Testis (tissue), 2 donors: ENCODE measurements around the gene S100A10.

ENCODE experiments used
- POLR2A ChIP-seq: fragments of 450-650 bp; IDR thresholded peaks from one replicate; pipeline ENCODE4 v1.6.1; 2017; ENCODE audit warnings: antibody characterized with exemption, mild to moderate bottlenecking, moderate library complexity
- TF ChIP-seq, protein P1 (sequence below), 3 experiments: fragments of 450-650 bp in 2 of 3; fragments of 200-600 bp in 1 of 3; sonication (generic) in 1 of 3; IDR thresholded peaks; one replicate each; pipeline ENCODE4 v1.5.1; 2016 to 2019; ENCODE audit warnings: antibody characterized with exemption in 3 of 3, mild to moderate bottlenecking in 2 of 3, moderate library complexity in 1 of 3

DNA sequence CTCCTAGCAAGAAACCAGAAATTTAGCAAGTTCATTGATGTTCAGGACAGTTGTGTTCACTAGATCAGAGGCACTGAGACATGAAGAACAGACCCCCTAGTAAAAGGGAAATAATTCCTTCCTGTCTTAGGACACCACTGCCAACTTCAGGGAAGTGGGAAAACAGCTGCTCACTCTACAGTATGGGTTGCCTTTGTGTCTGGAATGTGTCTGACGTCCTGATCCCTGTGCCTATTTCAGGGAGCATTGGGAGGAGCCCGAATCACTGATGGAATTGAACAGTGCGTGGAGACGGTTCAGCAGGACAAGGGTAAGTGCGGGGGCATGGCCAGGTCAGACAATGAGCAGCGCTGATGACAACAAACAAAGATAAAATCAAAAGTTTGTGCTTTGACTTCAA lies 22.1 kb upstream of the S100A10 start:
- TF ChIP-seq, protein P1, sequence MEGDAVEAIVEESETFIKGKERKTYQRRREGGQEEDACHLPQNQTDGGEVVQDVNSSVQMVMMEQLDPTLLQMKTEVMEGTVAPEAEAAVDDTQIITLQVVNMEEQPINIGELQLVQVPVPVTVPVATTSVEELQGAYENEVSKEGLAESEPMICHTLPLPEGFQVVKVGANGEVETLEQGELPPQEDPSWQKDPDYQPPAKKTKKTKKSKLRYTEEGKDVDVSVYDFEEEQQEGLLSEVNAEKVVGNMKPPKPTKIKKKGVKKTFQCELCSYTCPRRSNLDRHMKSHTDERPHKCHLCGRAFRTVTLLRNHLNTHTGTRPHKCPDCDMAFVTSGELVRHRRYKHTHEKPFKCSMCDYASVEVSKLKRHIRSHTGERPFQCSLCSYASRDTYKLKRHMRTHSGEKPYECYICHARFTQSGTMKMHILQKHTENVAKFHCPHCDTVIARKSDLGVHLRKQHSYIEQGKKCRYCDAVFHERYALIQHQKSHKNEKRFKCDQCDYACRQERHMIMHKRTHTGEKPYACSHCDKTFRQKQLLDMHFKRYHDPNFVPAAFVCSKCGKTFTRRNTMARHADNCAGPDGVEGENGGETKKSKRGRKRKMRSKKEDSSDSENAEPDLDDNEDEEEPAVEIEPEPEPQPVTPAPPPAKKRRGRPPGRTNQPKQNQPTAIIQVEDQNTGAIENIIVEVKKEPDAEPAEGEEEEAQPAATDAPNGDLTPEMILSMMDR (IDR thresholded peaks at IDR 0.05), result no peak
- TF ChIP-seq POLR2A, result no peak
